H1 (cell line): ENCODE results near the gene EVX2. TPM values are rescaled to one million over a fixed set of nuclear protein-coding genes. Genes with fewer than 3 reads are reported as not detected.

Experiments used
- CTCF ChIA-PET: fragments of 300-600 bp; sonication (Branson Sonifier 250); formaldehyde crosslinking; loops from one replicate; lab custom pipeline; 2021; ENCODE audit not compliant: partially characterized antibody; lab: Charles Lee
- POLR2A ChIA-PET: fragments of 300-600 bp; sonication (Branson Sonifier 250); formaldehyde crosslinking; loops from one replicate; lab custom pipeline; 2021; ENCODE audit warnings: inconsistent platforms; ENCODE audit not compliant: partially characterized antibody; lab: Charles Lee
- DNase-seq, 2 experiments: peaks; one replicate each; pipeline versions ENCODE4 v3.0.0 to v3.0.0-alpha.2; 2010 to 2022; ENCODE audit warnings: low spot score in 2 of 2, low read depth in 1 of 2, mixed read lengths in 1 of 2
- FAIRE-seq: peaks from 2 replicates; lab custom pipeline; 2011; peaks lifted over from hg19 to GRCh38; lab: Jason Lieb, UNC
- H2AFZ ChIP-seq: 2 replicates; pipeline ENCODE4 v1.8.1; 2012; ENCODE audit warnings: low read length, inconsistent platforms
- H2AK5ac ChIP-seq: 2 replicates; pipeline ENCODE4 v1.6.1; 2013; ENCODE audit warnings: low read depth, low read length
- H2BK120ac ChIP-seq: replicated peaks from 2 replicates; pipeline ENCODE3; 2013; ENCODE audit warnings: low read depth, low read length, inconsistent platforms
- H2BK12ac ChIP-seq: 2 replicates; pipeline ENCODE4 v1.6.1; 2013; ENCODE audit warnings: low read depth, low read length
- H2BK15ac ChIP-seq: 2 replicates; pipeline ENCODE4 v1.6.1; 2013; ENCODE audit warnings: low read length
- H2BK20ac ChIP-seq: 2 replicates; pipeline ENCODE4 v1.6.1; 2013; ENCODE audit warnings: low read length
- H2BK5ac ChIP-seq: 2 replicates; pipeline ENCODE4 v1.6.1; 2013; ENCODE audit warnings: low read depth, low read length
- H3K14ac ChIP-seq: 2 replicates; pipeline ENCODE4 v1.6.1; 2013; ENCODE audit warnings: inconsistent platforms; ENCODE audit not compliant: insufficient read length
- H3K18ac ChIP-seq: 2 replicates; pipeline ENCODE4 v1.6.1; 2013; ENCODE audit warnings: low read length; ENCODE audit errors: extremely low read depth
- H3K23ac ChIP-seq: 2 replicates; pipeline ENCODE4 v1.6.1; 2013; ENCODE audit warnings: inconsistent platforms; ENCODE audit not compliant: insufficient read length
- H3K23me2 ChIP-seq: 2 replicates; pipeline ENCODE4 v1.6.1; 2013; ENCODE audit warnings: low read depth, low read length
- H3K27ac ChIP-seq: 2 replicates; pipeline ENCODE4 v1.6.1; 2011; ENCODE audit warnings: low read depth, low read length, inconsistent platforms
- H3K27me3 ChIP-seq, 4 experiments: replicated peaks in 1 of 4; 1 replicate in 1 of 4; 2 replicates in 3 of 4; pipeline versions ENCODE4 v1.6.1 to v1.8.1; 2011 to 2013; ENCODE audit warnings: low read length in 3 of 4, mild to moderate bottlenecking in 3 of 4, inconsistent platforms in 2 of 4, mixed read lengths in 2 of 4, moderate library complexity in 1 of 4; ENCODE audit not compliant: control insufficient read depth in 3 of 4, insufficient read depth in 3 of 4; ENCODE audit errors: extremely low read depth in 1 of 4
- H3K36me3 ChIP-seq, 4 experiments: 2 replicates each; pipeline versions ENCODE4 v1.6.1 to v1.8.1; 2011 to 2013; ENCODE audit warnings: mild to moderate bottlenecking in 4 of 4, low read length in 3 of 4, moderate library complexity in 2 of 4, control low read depth in 1 of 4, inconsistent platforms in 1 of 4; ENCODE audit not compliant: insufficient read depth in 4 of 4, control insufficient read depth in 2 of 4
- H3K4ac ChIP-seq: replicated peaks from 2 replicates; pipeline ENCODE3; 2013; ENCODE audit warnings: low read length, low read depth, mixed read lengths, inconsistent platforms; ENCODE audit not compliant: insufficient read length
- H3K4me1 ChIP-seq, 4 experiments: replicated peaks in 1 of 4; 1 replicate in 1 of 4; 2 replicates in 3 of 4; pipeline versions ENCODE4 v1.6.1 to v1.8.1; 2011 to 2013; ENCODE audit warnings: low read length in 3 of 4, inconsistent platforms in 2 of 4, mixed read lengths in 1 of 4; ENCODE audit not compliant: insufficient read depth in 4 of 4, control insufficient read depth in 3 of 4
- H3K4me2 ChIP-seq, 2 experiments: 2 replicates each; pipeline versions ENCODE4 v1.6.1 to v1.8.1; 2011 to 2013; ENCODE audit warnings: low read depth in 2 of 2, low read length in 2 of 2, control low read depth in 1 of 2, inconsistent platforms in 1 of 2, mild to moderate bottlenecking in 1 of 2; ENCODE audit not compliant: insufficient read depth in 1 of 2
- H3K4me3 ChIP-seq, 4 experiments: fragments of 200-600, 300-600 bp in 1 of 4; sonication (generic), shearing (Covaris generic), sonication (Bioruptor Twin) in 1 of 4; 2 replicates each; pipeline versions ENCODE4 v1.5.1 to v1.8.1; 2011 to 2016; ENCODE audit warnings: low read length in 4 of 4, low read depth in 3 of 4, control low read depth in 2 of 4, inconsistent platforms in 2 of 4, mild to moderate bottlenecking in 2 of 4, mixed read lengths in 1 of 4, moderate library complexity in 1 of 4; ENCODE audit not compliant: insufficient read depth in 2 of 4; ENCODE audit errors: extremely low read depth in 1 of 4
- H3K56ac ChIP-seq: replicated peaks from 2 replicates; pipeline ENCODE3; 2013; ENCODE audit warnings: low read depth, mild to moderate bottlenecking, mixed read lengths, low read length, inconsistent platforms; ENCODE audit not compliant: insufficient read length
- H3K79me1 ChIP-seq: 2 replicates; pipeline ENCODE4 v1.6.1; 2013; ENCODE audit warnings: low read depth, low read length, control low read depth
- H3K79me2 ChIP-seq, 2 experiments: 2 replicates each; pipeline versions ENCODE4 v1.6.1 to v1.8.1; 2012 to 2013; ENCODE audit warnings: low read length in 2 of 2, mild to moderate bottlenecking in 2 of 2, inconsistent platforms in 1 of 2; ENCODE audit not compliant: insufficient read depth in 2 of 2, control insufficient read depth in 1 of 2
- H3K9ac ChIP-seq, 4 experiments: replicated peaks in 1 of 4; 1 replicate in 1 of 4; 2 replicates in 3 of 4; pipeline versions ENCODE4 v1.6.1 to v1.8.1; 2011 to 2013; ENCODE audit warnings: low read depth in 3 of 4, low read length in 3 of 4, control low read depth in 2 of 4, mild to moderate bottlenecking in 2 of 4, moderate library complexity in 2 of 4, inconsistent platforms in 1 of 4; ENCODE audit errors: extremely low read depth in 1 of 4
- H3K9me3 ChIP-seq, 2 experiments: 2 replicates each; pipeline versions ENCODE4 v1.6.1 to v1.8.1; 2012 to 2013; ENCODE audit warnings: mild to moderate bottlenecking in 2 of 2, moderate library complexity in 2 of 2, control low read depth in 1 of 2, inconsistent platforms in 1 of 2, low read depth in 1 of 2, low read length in 1 of 2, mixed read lengths in 1 of 2; ENCODE audit not compliant: insufficient read depth in 2 of 2
- H4K20me1 ChIP-seq, 2 experiments: replicated peaks in 1 of 2; 2 replicates each; pipeline versions ENCODE3 to v1.8.1; 2011 to 2013; ENCODE audit warnings: inconsistent platforms in 2 of 2, low read length in 2 of 2, mild to moderate bottlenecking in 1 of 2; ENCODE audit not compliant: insufficient read depth in 2 of 2, control insufficient read depth in 1 of 2
- H4K5ac ChIP-seq: 2 replicates; pipeline ENCODE4 v1.6.1; 2013; ENCODE audit warnings: low read length, low read depth, mixed read lengths, inconsistent platforms; ENCODE audit not compliant: insufficient read length
- H4K8ac ChIP-seq: 2 replicates; pipeline ENCODE4 v1.8.0; 2013; ENCODE audit warnings: mild to moderate bottlenecking, moderate library complexity, low read length, inconsistent platforms; ENCODE audit not compliant: insufficient read depth; ENCODE audit errors: extremely low read depth
- H4K91ac ChIP-seq: replicated peaks from 2 replicates; pipeline ENCODE3; 2013; ENCODE audit warnings: low read length, mixed read lengths, inconsistent platforms; ENCODE audit not compliant: insufficient read length
- ATF3 ChIP-seq: IDR thresholded peaks from 2 replicates; pipeline ENCODE4 v1.6.1; 2011; ENCODE audit warnings: low read depth, mild to moderate bottlenecking, low read length; ENCODE audit not compliant: insufficient read depth
- BRCA1 ChIP-seq: IDR thresholded peaks from 2 replicates; pipeline ENCODE4 v1.6.1; 2012; ENCODE audit warnings: low read depth, low read length, improper control_type of control experiment
- CBX8 ChIP-seq: fragments of 300-800, 300-1000 bp; sonication (generic); IDR thresholded peaks from 2 replicates; pipeline ENCODE4 v1.7.1; 2016; ENCODE audit warnings: low read depth, low read length, borderline replicate concordance
- E2F6 ChIP-seq: IDR thresholded peaks from 2 replicates; pipeline ENCODE4 v1.6.1; 2012; ENCODE audit warnings: inconsistent platforms
- GTF2F1 ChIP-seq: IDR thresholded peaks from 2 replicates; pipeline ENCODE4 v1.6.1; 2012; ENCODE audit warnings: low read depth, low read length, improper control_type of control experiment, borderline replicate concordance
- RFX5 ChIP-seq: IDR thresholded peaks from 2 replicates; pipeline ENCODE4 v1.6.1; 2011; ENCODE audit warnings: low read depth, low read length, improper control_type of control experiment, borderline replicate concordance
- SIRT6 ChIP-seq: IDR thresholded peaks from one replicate; pipeline ENCODE4 v1.7.1; 2012; ENCODE audit warnings: low read length, inconsistent platforms
- SP1 ChIP-seq: IDR thresholded peaks from 2 replicates; pipeline ENCODE4 v1.6.1; 2011; ENCODE audit warnings: low read depth, low read length
- SP4 ChIP-seq: IDR thresholded peaks from 2 replicates; pipeline ENCODE4 v1.6.1; 2012; ENCODE audit warnings: low read length, inconsistent platforms
- SRF ChIP-seq: IDR thresholded peaks from 2 replicates; pipeline ENCODE4 v1.6.1; 2011; ENCODE audit warnings: mild to moderate bottlenecking, low read depth, low read length, moderate library complexity
- TEAD4 ChIP-seq: IDR thresholded peaks from 2 replicates; pipeline ENCODE4 v1.6.1; 2012; ENCODE audit warnings: low read depth, low read length, inconsistent platforms, mixed read lengths
- YY1 ChIP-seq: IDR thresholded peaks from 2 replicates; pipeline ENCODE4 v1.6.1; 2011; ENCODE audit warnings: low read depth, mild to moderate bottlenecking, low read length
- WGBS, 2 experiments: shearing (Covaris generic) in 1 of 2; methylation state at CpG; one replicate each; pipeline versions ENCODE4 v1.1.6 to v1.1.7; 2013 to 2015; ENCODE audit warnings: low lambda C conversion rate in 2 of 2, mixed read lengths in 2 of 2, inconsistent platforms in 1 of 2, low coverage in 1 of 2, missing lambda C conversion rate in 1 of 2; ENCODE audit not compliant: insufficient replicate concordance in 2 of 2, insufficient coverage in 1 of 2, insufficient read length in 1 of 2; ENCODE audit errors: extremely low coverage in 1 of 2, missing lambda C conversion rate in 1 of 2; 5-methylcytosine and 5-hydroxymethylcytosine counted together
- polyA plus RNA-seq, 7 experiments: library from polyadenylated mRNA; depleted of rRNA in 3 of 7; stranded (reverse) in 5 of 7; unstranded in 2 of 7; fragments of >200 nt in 5 of 7; fragments of 200-250 nt in 2 of 7; gene quantifications; 1 replicate in 5 of 7; 2 replicates in 1 of 7; 4 replicates in 1 of 7; pipeline versions ENCODE4 v1.2.1 to v1.2.3, GENCODE V29; 2011 to 2013; ENCODE audit warnings: missing spikeins in 2 of 7, mixed read lengths in 2 of 7
- total RNA-seq: library from RNA; stranded (reverse); fragmentation: NEBNext Ultra II Directional; extraction: Animal tissue kit (Norgen Biotek cat#: 25700); gene quantifications from 2 replicates; pipeline ENCODE4 v1.2.1, GENCODE V29; 2021

The EVX2 gene
- total and polyA plus RNA-seq, 2 of the 8 experiments (the other 6 are each of a cell fraction or from before 2014, with no cell fraction given) = not detected

GRCh38 chr2:176097820-176098365 is 14.1 kb upstream of the EVX2 start:
- H3K14ac ChIP-seq = no peak overlapping the region
- no peak overlapping the region for H2AK5ac ChIP-seq
- 0 out of 2 replicates have a peak overlapping the region, but pooled peaks have one; percentile 46 for H2BK15ac ChIP-seq
- H4K91ac ChIP-seq = no peak overlapping the region
- no peaks in the 10 kb centered on the region for H3K79me1 ChIP-seq
- DNase-seq (no peak), FAIRE-seq (no peak)
- H3K23ac ChIP-seq = no peak overlapping the region
- peak overlapping the region; percentile 28; the same call in 1 of the 2 replicates for H4K8ac ChIP-seq
- no peak overlapping the region for H2AFZ ChIP-seq
- H4K5ac ChIP-seq = no peak overlapping the region
- WGBS, 2 experiments = 3% methylated on average over 16 of the region's 18 CpGs; no CpG with 5 or more reads in 1 of the 2 experiments
- H2BK5ac ChIP-seq = no peak overlapping the region; the same call in 1 of the 2 replicates
- H3K9ac ChIP-seq = no peak overlapping the region
- peak overlapping the region; percentile 1; the same call in 1 of the 2 replicates for H2BK12ac ChIP-seq
- no peak overlapping the region for H3K27ac ChIP-seq
- no peaks in the 10 kb centered on the region; a peak in 1 of 4 replicates for H3K9me3 ChIP-seq
- peak overlapping the region; percentile 41; the same call in 1 of the 2 replicates for H3K18ac ChIP-seq
- H2BK120ac ChIP-seq = peak overlapping the region; percentile 13
- no peaks in the 10 kb centered on the region; a peak in 1 of 8 replicates for H3K36me3 ChIP-seq
- CTCF ChIA-PET = interaction anchor here (0.6 to 6.5 kb wide), 37 partner anchors 7 to 1543 kb away, joined by 3 to 130 read pairs (median 4); partner anchors contain the start of genes EVX2 and HOXD4
- no peak overlapping the region for H3K4ac ChIP-seq
- H3K23me2 ChIP-seq = peaks cover 6% of the 10 kb centered on the region
- H3K4me2 ChIP-seq = peak overlapping the region; percentile 14 to 77
- no peak overlapping the region for H2BK20ac ChIP-seq
- POLR2A ChIA-PET = interaction anchor here (1.4 to 3.4 kb wide), 3 partner anchors 8 to 18 kb away, joined by 4 to 12 read pairs (median 8); partner anchors contain the start of gene HOXD11
- no peak overlapping the region for H3K56ac ChIP-seq
- H3K27me3 ChIP-seq = peaks cover 79 to 99% (median 93%) of the 10 kb centered on the region in 4 experiments
- no peaks in the 10 kb centered on the region for H3K79me2 ChIP-seq
- H3K4me1 ChIP-seq = peaks cover 0 to 28% (median 16%) of the 10 kb centered on the region in 4 experiments; a peak in 6 of 7 replicates
- H3K4me3 ChIP-seq = peak overlapping the region in 3 of 4 experiments; percentile 29 to 54 (median 30); a peak in 3 of 8 replicates
- peaks cover 16 to 38% of the 10 kb centered on the region in 2 experiments for H4K20me1 ChIP-seq
- no peak for TF ChIP-seq GTF2F1
- TF ChIP-seq SP1 = no peak
- no peak for TF ChIP-seq BRCA1
- no peak for TF ChIP-seq SP4
- TF ChIP-seq RFX5 = 0 out of 2 replicates have a peak, but pooled peaks have one; percentile 1
- no peak for TF ChIP-seq YY1
- no peak for TF ChIP-seq SIRT6
- TF ChIP-seq SRF = no peak
- TF ChIP-seq ATF3 = no peak
- TF ChIP-seq CBX8 = no peak
- TF ChIP-seq E2F6 = 0 out of 2 replicates have a peak, but pooled peaks have one; percentile 23
- no peak for TF ChIP-seq TEAD4
